Sigmoid colon (tissue), 7 donors: ENCODE data around the gene ATF6. TPM values are rescaled to one million over a fixed set of nuclear protein-coding genes. Genes with fewer than 3 reads are reported as not detected.

Experiments
- DNase-seq: peaks from one replicate; pipeline ENCODE4 v3.0.0-alpha.2; 2019
- H3K27ac ChIP-seq, 4 donors: fragments of 200-600 bp; sonication (generic); one replicate each; pipeline ENCODE4 v1.5.1; 2016 to 2019; ENCODE audit warnings: mild to moderate bottlenecking in 1 of 4
- H3K27me3 ChIP-seq, 3 donors: fragments of 200-600 bp; sonication (generic); one replicate each; pipeline ENCODE4 v1.5.1; 2019; ENCODE audit warnings: mild to moderate bottlenecking in 1 of 3
- H3K36me3 ChIP-seq, 4 donors: fragments of 200-600 bp; sonication (generic); one replicate each; pipeline ENCODE4 v1.5.1; 2016 to 2019
- H3K4me1 ChIP-seq, 4 donors: fragments of 200-600 bp; sonication (generic); one replicate each; pipeline ENCODE4 v1.5.1; 2017 to 2019
- H3K4me3 ChIP-seq, 4 donors: fragments of 200-600 bp; sonication (generic); one replicate each; pipeline ENCODE4 v1.5.1; 2017 to 2019; ENCODE audit warnings: mild to moderate bottlenecking in 2 of 4, moderate library complexity in 1 of 4
- H3K9me3 ChIP-seq, 4 donors: fragments of 200-600 bp in 3 of 4; sonication (generic) in 3 of 4; one replicate each; pipeline versions ENCODE4 v1.5.1 to v1.6.1; 2013 to 2019
- EP300 ChIP-seq, 4 donors: sonication (generic); formaldehyde crosslinking; IDR thresholded peaks; one replicate each; pipeline ENCODE4 v1.6.1; 2017; ENCODE audit warnings: antibody characterized with exemption in 4 of 4
- POLR2A ChIP-seq, 2 donors: fragments of 450-650 bp; IDR thresholded peaks; one replicate each; pipeline ENCODE4 v1.6.1; 2016; ENCODE audit warnings: antibody characterized with exemption in 2 of 2, mild to moderate bottlenecking in 2 of 2, moderate library complexity in 2 of 2
- POLR2AphosphoS5 ChIP-seq, 4 donors: sonication (generic); formaldehyde crosslinking; IDR thresholded peaks; one replicate each; pipeline ENCODE4 v1.6.1; 2017; ENCODE audit warnings: antibody characterized with exemption in 4 of 4
- WGBS, 2 donors: extraction: QIAGEN DNeasy Blood & Tissue Kit; methylation state at CpG; one replicate each; pipeline ENCODE4 v1.1.7; 2013; 5-methylcytosine and 5-hydroxymethylcytosine counted together
- intact Hi-C: fragments of 100-400 bp; cut with DNase I; formaldehyde crosslinking; loops from one replicate; pipeline ENCODE4 v1.15.1; 2023
- polyA plus RNA-seq, 3 donors: library from polyadenylated mRNA; stranded (reverse); fragments of 200-250 nt; gene quantifications; one replicate each; pipeline ENCODE4 v1.2.3, GENCODE V29; 2013
- total RNA-seq, 4 donors: library from RNA; depleted of rRNA; stranded (reverse); fragments of >200 nt; gene quantifications; one replicate each; pipeline ENCODE4 v1.1.0, GENCODE V29; 2016
- TF ChIP-seq, protein P1 (sequence below), 4 experiments: fragments of 450-650 bp in 3 of 4; fragments of 200-600 bp in 1 of 4; IDR thresholded peaks; one replicate each; pipeline ENCODE4 v1.5.1; 2016 to 2019; ENCODE audit warnings: antibody characterized with exemption in 4 of 4, mild to moderate bottlenecking in 3 of 4, moderate library complexity in 2 of 4
- donor health status: healthy with polysubstance abuse.
- donor health status: Bipolar disorder and iron deficiency.
- donor health status: healthy.

Gene ATF6
- total and polyA plus RNA-seq, 7 donors = 2.3 to 28.1 (median 26.3) TPM

DNA sequence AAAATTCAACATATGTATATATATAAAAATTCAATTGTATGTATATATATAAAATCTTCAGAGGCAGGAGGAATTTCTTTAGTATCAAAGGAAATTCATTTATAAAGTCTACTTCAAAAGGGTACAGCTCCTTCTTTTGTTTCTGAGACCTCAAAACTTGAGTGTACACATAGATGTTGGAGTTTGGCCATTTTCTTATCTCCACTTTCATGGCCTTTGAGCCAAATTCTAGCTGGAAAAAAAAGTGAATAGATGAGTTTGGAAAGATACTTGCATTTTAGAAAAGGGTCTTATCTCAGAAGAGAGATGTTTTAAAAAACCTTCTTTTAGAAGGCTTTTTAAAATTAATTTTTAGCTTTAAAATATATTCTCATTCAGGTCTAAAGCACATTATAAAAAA, 103.2 kb downstream of the ATF6 start:
- H3K9me3 ChIP-seq = no peaks in the 10 kb centered on the region
- intact Hi-C loops = loop anchor here (10.0 kb wide), 1 partner anchor 74 kb away; no protein-coding TSS in a partner anchor
- peaks cover 0 to 5% (median 0%) of the 10 kb centered on the region in 4 donors for H3K36me3 ChIP-seq
- no peak for TF ChIP-seq POLR2A (IDR thresholded peaks at IDR 0.05)
- TF ChIP-seq POLR2AphosphoS5 (IDR thresholded peaks at IDR 0.05) = no peak
- TF ChIP-seq, protein P1, sequence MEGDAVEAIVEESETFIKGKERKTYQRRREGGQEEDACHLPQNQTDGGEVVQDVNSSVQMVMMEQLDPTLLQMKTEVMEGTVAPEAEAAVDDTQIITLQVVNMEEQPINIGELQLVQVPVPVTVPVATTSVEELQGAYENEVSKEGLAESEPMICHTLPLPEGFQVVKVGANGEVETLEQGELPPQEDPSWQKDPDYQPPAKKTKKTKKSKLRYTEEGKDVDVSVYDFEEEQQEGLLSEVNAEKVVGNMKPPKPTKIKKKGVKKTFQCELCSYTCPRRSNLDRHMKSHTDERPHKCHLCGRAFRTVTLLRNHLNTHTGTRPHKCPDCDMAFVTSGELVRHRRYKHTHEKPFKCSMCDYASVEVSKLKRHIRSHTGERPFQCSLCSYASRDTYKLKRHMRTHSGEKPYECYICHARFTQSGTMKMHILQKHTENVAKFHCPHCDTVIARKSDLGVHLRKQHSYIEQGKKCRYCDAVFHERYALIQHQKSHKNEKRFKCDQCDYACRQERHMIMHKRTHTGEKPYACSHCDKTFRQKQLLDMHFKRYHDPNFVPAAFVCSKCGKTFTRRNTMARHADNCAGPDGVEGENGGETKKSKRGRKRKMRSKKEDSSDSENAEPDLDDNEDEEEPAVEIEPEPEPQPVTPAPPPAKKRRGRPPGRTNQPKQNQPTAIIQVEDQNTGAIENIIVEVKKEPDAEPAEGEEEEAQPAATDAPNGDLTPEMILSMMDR (IDR thresholded peaks at IDR 0.05) = no peak
- TF ChIP-seq EP300 (IDR thresholded peaks at IDR 0.05) = no peak
- no peaks in the 10 kb centered on the region for H3K27me3 ChIP-seq
- H3K4me1 ChIP-seq = peaks cover 0 to 22% (median 13%) of the 10 kb centered on the region in 4 donors
- H3K27ac ChIP-seq = no peak overlapping the region
- DNase-seq = no peak
- no peak overlapping the region for H3K4me3 ChIP-seq

DNA sequence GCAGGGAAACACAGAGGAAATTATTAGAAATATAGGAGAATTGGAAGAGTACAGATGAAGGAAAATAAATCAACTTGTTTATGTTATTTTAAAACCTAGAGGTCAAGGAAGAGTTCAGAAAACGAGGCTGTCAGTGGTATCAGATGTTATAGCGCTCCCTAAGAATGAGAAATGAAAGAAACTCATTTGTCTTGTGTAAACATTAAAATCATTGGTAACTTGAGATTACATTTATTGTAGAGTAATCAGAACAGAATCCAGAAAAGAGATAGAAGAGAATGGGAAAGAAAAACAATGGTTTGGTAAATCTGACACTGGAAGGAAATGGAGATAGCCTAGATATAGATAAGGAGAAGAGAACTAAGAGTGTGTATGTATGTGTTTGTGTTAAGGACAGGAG, 106.4 kb downstream of the ATF6 start:
- TF ChIP-seq POLR2A (IDR thresholded peaks at IDR 0.05) (no peak), EP300 (IDR thresholded peaks at IDR 0.05) (no peak), POLR2AphosphoS5 (IDR thresholded peaks at IDR 0.05) (no peak)
- TF ChIP-seq, protein P1 (IDR thresholded peaks at IDR 0.05) = no peak
- Histone ChIP-seq H3K9me3 (no peaks in the 10 kb centered on the region), H3K36me3 (peaks cover 0 to 4% (median 0%) of the 10 kb centered on the region in 4 donors), H3K27ac (no peak overlapping the region), H3K4me1 (no peaks in the 10 kb centered on the region), H3K27me3 (no peaks in the 10 kb centered on the region), H3K4me3 (no peak overlapping the region)
- intact Hi-C loops = no loop called here
- WGBS, 2 donors = 58 to 84% methylated on average over 2 of the region's 2 CpGs
- no peak for DNase-seq

GRCh38 chr1:161879261-161879660, 113.1 kb downstream of the ATF6 start:
- no peaks in the 10 kb centered on the region for H3K9me3 ChIP-seq
- TF ChIP-seq, protein P1 (IDR thresholded peaks at IDR 0.05) = no peak
- TF ChIP-seq EP300 (IDR thresholded peaks at IDR 0.05) (no peak), POLR2A (IDR thresholded peaks at IDR 0.05) (no peak)
- no peak for DNase-seq
- H3K27me3 ChIP-seq = no peaks in the 10 kb centered on the region
- intact Hi-C loops = no loop called here
- no peaks in the 10 kb centered on the region for H3K36me3 ChIP-seq
- WGBS, 2 donors = 94 to 100% methylated on average over 1 of the region's 1 CpG
- H3K4me3 ChIP-seq = no peak overlapping the region
- H3K27ac ChIP-seq = no peak overlapping the region
- peaks cover 0 to 6% (median 5%) of the 10 kb centered on the region in 4 donors for H3K4me1 ChIP-seq

DNA sequence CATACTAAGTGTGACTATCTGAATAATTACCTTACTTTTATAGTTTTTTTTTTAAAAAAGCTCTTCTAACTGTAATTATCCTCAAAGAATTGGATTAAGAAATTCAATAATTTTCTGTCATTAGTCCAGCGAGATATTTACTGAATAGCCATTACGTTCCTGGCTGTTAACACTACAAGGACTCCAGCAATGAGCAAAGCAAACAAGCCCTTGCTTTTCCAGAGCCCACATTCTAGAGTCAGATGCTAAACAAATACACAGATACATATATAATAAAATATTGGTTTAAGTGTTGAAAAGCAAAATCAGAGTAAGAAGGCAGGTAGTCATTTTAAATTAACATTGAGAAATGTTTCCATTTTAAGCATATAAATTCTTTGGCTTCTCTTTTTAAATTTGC, 118.4 kb downstream of the ATF6 start:
- no peak for DNase-seq
- no peaks in the 10 kb centered on the region for H3K36me3 ChIP-seq
- no peaks in the 10 kb centered on the region for H3K27me3 ChIP-seq
- H3K4me3 ChIP-seq = no peak overlapping the region
- peak overlapping the region in 3 of 4 donors; percentile 41 to 74 (median 68) for H3K27ac ChIP-seq
- 89 to 95% methylated on average over 2 of the region's 2 CpGs for WGBS, 2 donors
- TF ChIP-seq POLR2A (IDR thresholded peaks at IDR 0.05) = no peak
- TF ChIP-seq, protein P1 (IDR thresholded peaks at IDR 0.05) = no peak
- no peak for TF ChIP-seq EP300 (IDR thresholded peaks at IDR 0.05)
- TF ChIP-seq POLR2AphosphoS5 (IDR thresholded peaks at IDR 0.05) = no peak
- peaks cover 0 to 37% (median 23%) of the 10 kb centered on the region in 4 donors for H3K4me1 ChIP-seq
- no peaks in the 10 kb centered on the region for H3K9me3 ChIP-seq
- intact Hi-C loops = no loop called here

- no peaks in the 10 kb centered on the region for H3K27me3 ChIP-seq
- peak overlapping the region in 3 of 4 donors; percentile 41 to 74 (median 68) for H3K27ac ChIP-seq
- no peak overlapping the region for H3K4me3 ChIP-seq
- intact Hi-C loops = no loop called here
- peak in 1 of 4 donors; percentile 31 for TF ChIP-seq EP300 (IDR thresholded peaks at IDR 0.05)
- no peak for TF ChIP-seq POLR2A (IDR thresholded peaks at IDR 0.05)
- TF ChIP-seq, protein P1 (IDR thresholded peaks at IDR 0.05) = no peak
- peak in 2 of 4 donors; percentile 16 to 31 for TF ChIP-seq POLR2AphosphoS5 (IDR thresholded peaks at IDR 0.05)
- WGBS, 2 donors = 89 to 93% methylated on average over 1 of the region's 1 CpG
- DNase-seq = no peak
- H3K36me3 ChIP-seq = no peaks in the 10 kb centered on the region
- no peaks in the 10 kb centered on the region for H3K9me3 ChIP-seq
- peaks cover 0 to 37% (median 23%) of the 10 kb centered on the region in 4 donors for H3K4me1 ChIP-seq
Observed at GRCh38 chr1:161885003-161885402, 118.9 kb downstream of the ATF6 start.
